IPS-NIHi7 (cell line): ENCODE measurements around the gene SH3BP5L.

ENCODE experiments used
- DNase-seq: peaks from one replicate; pipeline ENCODE4 v3.0.0; 2012; ENCODE audit warnings: mixed read lengths; ENCODE audit errors: extremely low spot score

The SH3BP5L gene

GRCh38 chr1:248776991-248777390 lies 48.7 kb downstream of the SH3BP5L start:
- DNase-seq: no peak

- DNase-seq: no peak
These were observed 50.3 kb downstream of the SH3BP5L start for GRCh38 chr1:248775441-248775840.
